RPMI7951 (cell line): ENCODE measurements around the gene PLCD3. TPM values are rescaled to one million over a fixed set of nuclear protein-coding genes. Genes with fewer than 3 reads are reported as not detected.
A peak's percentile ranks its signal among the peaks of the same experiment; 100 is the strongest.

ENCODE experiments used
- DNase-seq: peaks from one replicate; pipeline ENCODE4 v3.0.0-alpha.2; 2012; ENCODE audit warnings: low read depth
- total RNA-seq: library from RNA; depleted of rRNA; stranded (reverse); fragments of >200 nt; shearing (Covaris generic); gene quantifications from 2 replicates; pipeline ENCODE4 v1.2.3, GENCODE V29; 2014

PLCD3 gene
- total RNA-seq, 1 experiment from 2014 or later = 15.3 TPM

GRCh38 chr17:45149669-45150664 lies 17.7 kb upstream of the PLCD3 start:
- DNase-seq = peak; percentile 52

GRCh38 chr17:45149037-45149668 lies 16.8 kb upstream of the PLCD3 start:
- DNase-seq = peak; percentile 77

- peak; percentile 99 for DNase-seq
Observed at GRCh38 chr17:45148183-45149036, 16.1 kb upstream of the PLCD3 start, which contains the start of gene HEXIM1. TSS of gene HEXIM1 (plus strand) at chr17:45148475. CDS start at chr17:45149191, 716 bp downstream.

- DNase-seq = peak; percentile 91
Observed at GRCh38 chr17:45147581-45148182, 15.4 kb upstream of the PLCD3 start.

GRCh38 chr17:45146890-45147580 lies 14.7 kb upstream of the PLCD3 start:
- DNase-seq = peak; percentile 73

- no peak for DNase-seq
Observed at GRCh38 chr17:45146592-45146889, 14.2 kb upstream of the PLCD3 start.

GRCh38 chr17:45146166-45146565 lies 13.9 kb upstream of the PLCD3 start:
- no peak for DNase-seq

GRCh38 chr17:45145035-45145389 lies 12.7 kb upstream of the PLCD3 start:
- no peak for DNase-seq

- peak; percentile 29 for DNase-seq
Observed at GRCh38 chr17:45144199-45145034, 12.1 kb upstream of the PLCD3 start.

- DNase-seq = peak; percentile 56
Observed at GRCh38 chr17:45143767-45144198, 11.5 kb upstream of the PLCD3 start.

GRCh38 chr17:45143094-45143670 lies 10.9 kb upstream of the PLCD3 start:
- no peak for DNase-seq

- no peak for DNase-seq
Observed at GRCh38 chr17:45139533-45139920, 7.2 kb upstream of the PLCD3 start.

- DNase-seq = no peak
Observed at GRCh38 chr17:45138911-45139532, 6.7 kb upstream of the PLCD3 start.

GRCh38 chr17:45137561-45138305 lies 5.4 kb upstream of the PLCD3 start:
- no peak for DNase-seq

- no peak for DNase-seq
Observed at GRCh38 chr17:45136846-45137560, 4.7 kb upstream of the PLCD3 start.

GRCh38 chr17:45135978-45136791 lies 3.9 kb upstream of the PLCD3 start:
- DNase-seq = no peak
